Stimulated activated CD4-positive, alpha-beta T cell treated with anti-CD3 and anti-CD28 coated beads, Interleukin-1b, Interleukin-23, amount 100 ng/mL, for 4 hours (primary cell): ENCODE data around the gene DENND2D.
A peak's percentile ranks its signal among the peaks of the same experiment; 100 is the strongest.
"Not testable (repeated sequence)": the region's sequence is repeated elsewhere in the genome, so short reads cannot be mapped to it uniquely, and the experiment has no call there.

Source experiments
- DNase-seq, 2 donors: peaks; one replicate each; pipeline ENCODE4 v3.0.0-alpha.2; 2020; ENCODE audit warnings: low read depth in 2 of 2

DENND2D gene

DNA sequence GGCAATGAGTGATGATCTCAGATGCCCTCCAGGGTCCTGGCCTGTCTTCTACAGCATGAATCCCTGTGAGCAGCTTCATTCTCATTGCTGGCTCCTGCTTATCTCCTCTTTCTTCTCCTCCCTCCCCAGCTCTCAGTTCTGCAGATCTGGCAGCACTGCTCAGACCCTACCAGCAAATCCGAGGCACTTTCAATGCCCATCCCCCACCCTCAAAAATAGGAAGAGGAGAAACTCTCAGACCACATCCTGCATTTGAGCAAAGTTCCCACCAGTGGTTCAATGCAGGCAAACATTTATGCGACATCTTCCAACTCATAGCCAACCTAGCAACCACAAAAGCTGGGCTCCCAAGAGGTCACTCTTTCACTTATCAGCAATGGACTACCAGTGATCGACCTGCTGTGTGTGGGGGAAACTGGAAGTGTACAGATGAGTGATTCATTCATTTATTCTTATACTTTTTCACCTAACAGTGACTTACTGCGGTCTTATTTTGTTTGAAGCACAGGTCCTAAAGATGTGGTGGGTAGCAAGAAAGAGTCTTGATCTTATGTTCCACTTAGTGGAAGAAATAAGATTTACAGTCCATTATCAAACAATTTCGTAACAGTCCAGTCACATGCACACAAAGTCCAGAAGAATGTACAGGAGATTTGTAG lies 21.3 kb upstream of the DENND2D start:
- no peak for DNase-seq

GRCh38 chr1:111221276-111221632 lies 20.8 kb upstream of the DENND2D start:
- DNase-seq: no peak

DNA sequence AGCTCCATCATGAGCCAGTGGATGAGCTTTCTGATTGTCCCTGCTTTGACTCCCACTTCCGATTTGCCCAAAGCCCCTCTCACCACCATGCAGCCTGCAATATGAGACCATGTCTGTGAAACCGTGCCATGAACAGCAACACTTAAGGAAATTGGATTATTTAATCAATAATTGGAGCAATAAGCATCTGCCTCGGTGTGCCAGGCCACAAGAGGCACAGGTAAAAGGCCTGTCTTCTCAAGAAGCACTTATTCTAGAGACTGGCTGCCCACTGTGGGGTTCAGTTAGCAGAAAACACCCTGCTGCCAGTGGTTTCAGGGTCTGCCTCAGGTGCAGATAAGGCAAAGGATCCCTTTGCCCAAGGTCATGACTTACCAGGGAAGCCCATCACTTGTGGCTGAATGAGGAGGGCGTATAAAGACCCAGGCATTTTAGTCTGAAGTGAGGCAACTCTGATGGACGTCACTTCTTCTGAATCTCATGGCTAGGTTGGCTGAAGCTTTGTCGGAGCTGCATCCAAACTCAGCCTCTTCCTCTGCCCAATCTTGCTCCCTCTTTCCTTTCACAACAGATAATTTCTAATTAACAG lies 19.9 kb upstream of the DENND2D start:
- DNase-seq: no peak

DNA sequence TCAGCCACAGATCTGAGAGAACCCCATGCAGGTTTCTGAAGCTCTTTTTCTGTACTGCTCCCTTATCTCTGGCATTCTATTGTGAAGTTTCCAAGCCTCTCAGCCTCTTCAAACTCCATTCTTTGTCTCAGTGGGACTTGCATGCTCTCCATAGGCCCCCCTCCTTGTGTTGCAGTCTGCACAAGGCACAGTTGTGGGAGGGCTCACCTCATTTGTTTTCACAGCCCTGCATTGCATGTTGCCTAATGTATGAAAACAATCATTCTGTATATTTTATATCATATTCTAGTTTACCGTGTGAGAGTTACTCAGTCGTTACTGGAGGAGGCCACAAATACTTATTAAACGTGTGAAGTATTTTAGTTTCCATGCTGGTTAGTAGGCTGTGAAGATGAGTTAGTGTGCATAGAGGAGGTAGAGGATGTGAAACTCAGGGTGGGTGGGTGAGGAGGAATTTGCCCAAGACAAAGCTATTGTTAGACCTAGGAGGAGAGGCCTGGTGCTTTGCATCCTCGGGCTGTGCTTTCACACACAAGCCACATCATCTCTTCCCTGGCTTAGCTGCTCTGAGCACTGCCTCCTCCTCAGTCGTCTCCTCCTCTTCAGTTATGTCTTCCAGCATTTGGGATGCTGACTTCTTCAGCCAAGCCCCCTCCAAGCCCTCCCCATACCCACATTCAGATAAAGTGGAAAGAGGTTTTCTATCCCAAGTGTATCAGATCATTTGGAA lies 19.3 kb upstream of the DENND2D start:
- no peak for DNase-seq

DNA sequence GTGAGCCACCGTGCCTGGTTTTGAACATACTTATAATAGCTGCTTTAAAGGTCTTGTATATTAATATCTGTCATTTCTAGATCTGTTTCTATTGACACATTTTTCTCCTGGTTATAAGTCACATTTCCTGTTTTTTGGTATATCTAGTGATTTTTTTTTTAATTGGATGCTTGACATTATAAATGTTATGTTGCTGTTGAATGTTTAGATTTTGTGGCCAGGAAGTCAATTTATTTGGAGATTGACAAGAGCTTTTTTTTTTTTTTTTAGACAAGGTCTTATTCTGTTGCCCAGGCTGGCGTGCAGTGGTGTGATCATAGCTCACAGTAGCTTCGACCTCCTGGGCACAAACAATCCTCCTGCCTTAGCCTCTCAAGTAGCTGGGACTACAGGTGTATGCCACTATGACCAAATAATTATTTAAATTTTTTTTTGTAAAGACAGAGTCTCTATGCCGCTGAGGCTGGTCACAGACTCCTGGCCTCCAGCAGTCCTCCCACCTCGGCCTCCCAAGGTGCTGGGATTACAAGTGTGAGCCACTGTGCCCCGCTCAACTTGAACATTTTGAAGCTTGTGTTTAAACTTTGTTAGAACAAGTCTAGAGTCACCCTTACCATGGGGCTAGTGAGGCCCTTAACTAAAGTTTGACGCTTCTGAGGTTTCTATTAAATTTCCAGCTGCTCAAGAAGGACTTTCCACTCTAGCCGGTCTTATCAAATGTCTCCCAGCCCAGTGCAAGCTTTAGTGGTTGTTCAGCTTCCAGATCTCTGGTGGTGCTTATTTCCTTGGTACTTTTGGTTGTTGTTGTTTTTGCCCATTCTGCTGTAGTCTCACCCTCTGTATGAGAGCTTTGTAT lies 18.5 kb upstream of the DENND2D start:
- no peak for DNase-seq

DNA sequence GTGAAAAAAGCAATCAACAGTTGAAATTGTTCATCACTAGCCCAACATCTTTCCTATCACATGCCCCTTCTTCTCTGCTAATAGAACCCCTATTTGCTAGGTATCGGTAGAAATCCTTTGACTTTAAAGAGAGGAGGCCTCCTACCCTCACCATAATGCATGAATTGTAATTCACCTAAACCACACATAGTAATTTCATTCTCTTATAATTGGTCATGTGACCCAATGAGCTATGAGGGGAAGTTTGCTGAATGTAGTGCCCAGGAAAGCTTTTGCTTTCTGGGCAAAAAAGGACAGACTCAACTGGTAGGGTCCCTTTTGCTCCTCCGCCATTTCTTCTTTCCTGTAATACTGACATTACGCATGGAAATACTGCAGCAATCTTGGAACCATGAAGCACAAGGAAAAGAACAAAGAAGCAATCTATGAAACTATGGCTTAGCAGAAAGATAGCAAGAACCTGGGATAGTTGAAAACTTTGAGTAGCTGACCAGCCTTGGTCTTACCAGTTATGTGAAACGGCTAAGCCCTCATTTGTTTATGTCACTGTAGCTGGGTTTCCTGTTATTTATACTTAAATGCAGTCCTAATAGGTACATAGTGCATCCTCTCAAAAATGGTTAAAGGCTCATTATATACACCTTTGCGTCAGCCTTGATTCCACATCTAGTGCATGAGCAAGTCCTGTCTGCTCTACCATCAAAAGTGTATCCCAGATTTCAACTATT lies 16.9 kb upstream of the DENND2D start:
- DNase-seq: no peak

GRCh38 chr1:111216751-111217150 lies 16.3 kb upstream of the DENND2D start:
- DNase-seq: no peak

GRCh38 chr1:111215285-111215684 lies 14.8 kb upstream of the DENND2D start:
- DNase-seq: not testable (repeated sequence)

GRCh38 chr1:111214884-111215283 lies 14.4 kb upstream of the DENND2D start:
- DNase-seq: no peak

GRCh38 chr1:111214074-111214801 lies 13.8 kb upstream of the DENND2D start:
- no peak for DNase-seq

DNA sequence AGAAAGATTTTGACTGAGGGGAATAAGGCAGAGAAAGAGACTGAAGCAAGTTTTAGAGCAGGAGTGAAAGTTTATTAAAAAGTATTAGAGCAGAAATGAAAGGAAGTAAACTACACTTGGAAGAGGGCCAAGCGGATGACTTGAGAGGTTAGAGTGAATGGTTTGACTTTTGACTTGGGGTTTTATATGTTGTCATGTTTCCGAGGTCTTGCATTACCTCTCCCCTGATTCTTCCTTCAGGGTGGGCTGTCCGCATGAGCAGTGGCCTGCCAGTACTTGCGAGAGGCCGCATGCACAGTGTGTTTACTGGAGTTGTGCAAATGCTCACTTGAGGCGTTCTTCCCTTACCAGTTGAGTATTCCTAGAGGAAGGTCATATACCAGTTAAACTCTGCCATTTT lies 13.0 kb upstream of the DENND2D start:
- no peak for DNase-seq

- DNase-seq: no peak
These were observed 12.3 kb upstream of the DENND2D start for GRCh38 chr1:111212634-111213335.

- no peak for DNase-seq
These were observed 11.5 kb upstream of the DENND2D start for GRCh38 chr1:111211921-111212320.

- no peak for DNase-seq
These were observed 9.2 kb upstream of the DENND2D start for GRCh38 chr1:111209622-111210021.

- DNase-seq: no peak
These were observed 8.5 kb upstream of the DENND2D start for GRCh38 chr1:111208921-111209320.

DNA sequence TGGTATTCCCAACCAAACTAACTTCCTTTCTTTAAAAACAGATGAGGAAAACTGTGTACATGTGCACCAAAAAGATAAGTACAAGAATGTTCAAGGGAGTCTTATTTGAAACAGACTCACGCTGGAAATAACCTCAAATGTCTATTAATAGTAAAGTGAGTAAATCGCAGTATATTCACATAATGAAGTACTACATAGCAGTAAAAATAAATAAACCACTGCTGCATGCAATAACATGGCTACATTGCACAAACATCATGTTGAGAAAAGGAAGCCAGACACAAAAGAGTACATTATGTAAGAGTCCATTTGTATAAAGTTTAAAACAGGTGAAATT lies 5.2 kb upstream of the DENND2D start:
- DNase-seq: no peak

DNA sequence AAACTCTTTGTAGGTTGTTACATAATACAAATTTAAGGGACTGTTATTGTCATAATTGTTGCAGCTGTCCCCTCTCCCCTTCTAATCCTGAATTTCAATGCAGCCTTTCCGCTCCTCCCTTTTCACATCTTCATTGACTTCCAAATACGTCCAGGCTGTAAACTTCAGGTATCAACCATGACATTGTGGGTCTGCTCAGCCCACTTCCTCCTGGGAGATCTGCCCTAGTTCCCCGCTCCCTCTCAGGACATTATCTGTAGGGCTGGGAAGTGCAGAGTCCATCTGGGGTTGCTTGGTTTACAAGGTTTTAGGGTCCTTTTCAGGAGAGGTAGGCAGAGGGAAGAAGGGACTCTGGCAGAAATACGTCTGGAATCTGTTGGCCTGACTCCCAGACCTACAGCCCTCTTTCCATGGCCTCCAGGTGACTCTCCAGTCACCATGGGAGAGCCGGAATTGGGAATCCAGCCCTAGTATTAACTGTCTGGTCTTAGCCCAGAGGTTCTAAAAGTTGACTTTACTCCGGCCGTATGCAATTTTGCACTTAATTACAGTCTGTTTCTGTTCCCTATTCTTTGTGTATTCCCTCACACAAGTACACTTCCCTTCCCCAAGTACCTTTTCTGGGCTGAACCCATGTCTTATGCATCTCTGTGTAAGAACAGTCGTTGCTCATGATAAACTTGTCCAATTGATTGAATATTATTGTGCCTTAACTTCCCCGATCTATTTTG lies 4.7 kb upstream of the DENND2D start:
- DNase-seq: no peak

GRCh38 chr1:111204201-111204982 lies 3.9 kb upstream of the DENND2D start:
- DNase-seq: peak in 1 of 2 donors; percentile 59

GRCh38 chr1:111203681-111204200 lies 3.3 kb upstream of the DENND2D start:
- DNase-seq: peak; percentile 70 to 71
